Measurements from ENCODE around the gene WDR70.
"Not testable (repeated sequence)": the region's sequence is repeated elsewhere in the genome, so short reads cannot be mapped to it uniquely, and the experiment has no call there.

Gene WDR70

GRCh38 chr5:37436146-37436934, 57.2 kb downstream of the WDR70 start:
- no peak overlapping the region for H3K27ac ChIP-seq
- no peak for TF ChIP-seq ZFX (IDR thresholded peaks at IDR 0.05)
- TF ChIP-seq, protein P1, sequence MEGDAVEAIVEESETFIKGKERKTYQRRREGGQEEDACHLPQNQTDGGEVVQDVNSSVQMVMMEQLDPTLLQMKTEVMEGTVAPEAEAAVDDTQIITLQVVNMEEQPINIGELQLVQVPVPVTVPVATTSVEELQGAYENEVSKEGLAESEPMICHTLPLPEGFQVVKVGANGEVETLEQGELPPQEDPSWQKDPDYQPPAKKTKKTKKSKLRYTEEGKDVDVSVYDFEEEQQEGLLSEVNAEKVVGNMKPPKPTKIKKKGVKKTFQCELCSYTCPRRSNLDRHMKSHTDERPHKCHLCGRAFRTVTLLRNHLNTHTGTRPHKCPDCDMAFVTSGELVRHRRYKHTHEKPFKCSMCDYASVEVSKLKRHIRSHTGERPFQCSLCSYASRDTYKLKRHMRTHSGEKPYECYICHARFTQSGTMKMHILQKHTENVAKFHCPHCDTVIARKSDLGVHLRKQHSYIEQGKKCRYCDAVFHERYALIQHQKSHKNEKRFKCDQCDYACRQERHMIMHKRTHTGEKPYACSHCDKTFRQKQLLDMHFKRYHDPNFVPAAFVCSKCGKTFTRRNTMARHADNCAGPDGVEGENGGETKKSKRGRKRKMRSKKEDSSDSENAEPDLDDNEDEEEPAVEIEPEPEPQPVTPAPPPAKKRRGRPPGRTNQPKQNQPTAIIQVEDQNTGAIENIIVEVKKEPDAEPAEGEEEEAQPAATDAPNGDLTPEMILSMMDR (conservative IDR thresholded peaks at IDR 0.05) = no peak

- TF ChIP-seq, protein P1 (conservative IDR thresholded peaks at IDR 0.05) = no peak
- no peak for TF ChIP-seq ZFX (IDR thresholded peaks at IDR 0.05)
- no peak overlapping the region for H3K27ac ChIP-seq
Measured at GRCh38 chr5:37437711-37438110, 58.6 kb downstream of the WDR70 start.

DNA sequence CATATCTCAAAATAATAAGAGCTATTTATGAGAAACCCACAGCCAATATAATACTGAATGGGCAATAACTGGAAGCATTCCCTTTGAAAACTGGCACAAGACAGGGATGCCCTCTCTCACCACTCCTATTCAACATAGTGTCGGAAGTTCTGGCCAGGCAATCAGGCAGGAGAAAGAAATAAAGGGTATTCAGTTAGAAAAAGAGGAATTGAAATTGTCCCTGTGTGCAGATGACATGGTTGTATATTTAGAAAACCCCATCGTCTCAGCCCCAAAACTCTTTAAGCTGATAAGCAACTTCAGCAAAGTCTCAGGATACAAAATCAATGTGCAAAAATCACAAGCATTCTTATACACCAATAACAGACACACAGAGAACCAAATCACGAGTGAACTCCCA, 66.7 kb downstream of the WDR70 start:
- H3K27ac ChIP-seq = not testable (repeated sequence)

- no peak for TF ChIP-seq ZFX (IDR thresholded peaks at IDR 0.05)
- TF ChIP-seq, protein P1 (conservative IDR thresholded peaks at IDR 0.05) = no peak
- H3K27ac ChIP-seq = no peak overlapping the region
Measured at GRCh38 chr5:37448941-37449340, 69.8 kb downstream of the WDR70 start.

GRCh38 chr5:37451991-37452390, 72.9 kb downstream of the WDR70 start:
- H3K27ac ChIP-seq = not testable (repeated sequence)

DNA sequence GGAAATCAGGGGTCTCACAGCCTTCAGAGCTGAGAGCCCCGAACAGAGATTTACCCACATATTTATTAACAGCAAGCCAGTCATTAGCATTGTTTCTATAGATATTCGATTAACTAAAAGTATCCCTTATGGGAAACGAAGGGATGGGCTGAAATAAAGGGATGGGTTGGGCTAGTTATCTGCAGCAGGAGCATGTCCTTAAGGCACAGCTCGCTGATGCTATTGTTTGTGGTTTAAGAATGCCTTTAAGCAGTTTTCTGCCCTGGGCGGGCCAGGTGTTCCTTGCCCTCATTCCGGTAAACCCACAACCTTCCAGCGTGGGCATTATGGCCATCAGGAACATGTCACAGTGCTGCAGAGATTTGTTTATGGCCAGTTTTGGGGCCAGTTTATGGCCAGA, 74.1 kb downstream of the WDR70 start:
- H3K27ac ChIP-seq = not testable (repeated sequence)

GRCh38 chr5:37454402-37455055, 75.4 kb downstream of the WDR70 start:
- not testable (repeated sequence) for H3K27ac ChIP-seq

DNA sequence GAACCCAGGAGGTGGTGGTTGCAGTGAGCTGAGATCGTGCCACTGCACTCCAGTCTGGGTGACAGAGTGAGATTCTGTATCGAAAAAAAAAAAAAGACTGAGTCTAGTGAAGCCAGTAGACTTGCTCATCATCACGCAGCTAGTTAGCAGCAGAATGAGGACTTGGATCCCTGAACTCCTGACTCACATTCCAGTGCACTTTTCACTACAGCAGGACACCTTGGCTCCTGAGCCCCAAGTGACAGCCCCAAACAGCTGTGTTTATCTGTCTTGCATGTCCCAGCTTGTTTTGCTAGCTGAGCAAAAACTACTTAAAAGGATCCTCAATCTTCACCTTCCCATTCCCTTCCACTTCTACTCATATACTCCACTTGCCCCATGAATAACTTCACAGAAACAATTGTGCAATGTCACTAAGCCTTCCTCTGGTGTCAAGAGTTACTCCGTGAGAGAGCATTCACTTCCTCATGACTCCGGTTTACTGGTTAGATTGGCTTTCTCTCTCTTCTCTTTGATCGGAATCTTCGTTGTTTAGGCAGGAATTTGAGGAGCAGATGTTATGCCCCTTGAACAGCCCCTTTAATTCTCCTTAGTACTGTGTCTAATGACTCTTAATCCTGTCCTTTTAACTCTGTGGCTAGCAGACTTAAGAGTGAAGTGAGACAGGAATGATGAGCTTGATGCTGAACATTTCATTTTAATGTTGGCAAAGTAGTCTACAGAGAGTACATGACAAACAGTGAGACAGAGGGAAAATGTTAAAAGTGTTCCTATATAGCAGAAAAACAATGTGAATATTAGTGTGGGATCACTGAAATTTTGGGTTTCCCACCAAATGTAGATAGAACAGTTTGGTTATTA, 84.3 kb downstream of the WDR70 start:
- not testable (repeated sequence) for H3K27ac ChIP-seq

GRCh38 chr5:37464581-37464980, 85.5 kb downstream of the WDR70 start:
- H3K27ac ChIP-seq = not testable (repeated sequence)

DNA sequence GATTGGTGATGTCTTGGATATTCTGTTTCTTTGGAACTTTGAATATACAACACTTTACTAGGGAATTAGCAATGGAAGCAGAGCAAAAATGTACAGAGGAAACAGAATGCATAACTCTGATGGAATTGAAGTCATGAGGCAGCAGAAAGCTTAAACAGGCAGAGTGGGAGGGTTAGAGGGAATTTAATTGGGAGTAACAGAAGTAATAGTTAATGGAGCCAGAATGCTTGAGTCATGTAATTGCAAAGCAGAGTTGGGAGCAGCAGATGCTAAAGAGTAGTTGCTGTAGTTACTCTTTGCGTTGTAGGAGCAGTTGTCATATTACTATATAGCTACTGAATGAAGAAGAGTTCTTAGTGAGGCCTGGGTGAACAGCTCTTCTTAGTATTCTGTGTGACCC, 90.3 kb downstream of the WDR70 start:
- not testable (repeated sequence) for H3K27ac ChIP-seq

- TF ChIP-seq, protein P1 (conservative IDR thresholded peaks at IDR 0.05) = no peak
- TF ChIP-seq ZFX (IDR thresholded peaks at IDR 0.05) = no peak
- H3K27ac ChIP-seq = no peak overlapping the region
Measured at GRCh38 chr5:37471666-37472197, 92.6 kb downstream of the WDR70 start.

Data from C4-2B (cell line).